K562 (cell line): ENCODE results near the gene PI4KA. TPM values are rescaled to one million over a fixed set of nuclear protein-coding genes. Genes with fewer than 3 reads are reported as not detected.

Experiments
- AFF4 ChIP-seq: sonication (generic); formaldehyde crosslinking; IDR thresholded peaks from 2 replicates; pipeline ENCODE4 v1.8.0; 2023; ENCODE audit warnings: mild to moderate bottlenecking, missing genetic modification reagents
- ARID1B ChIP-seq: fragments of 450-650 bp; IDR thresholded peaks from 2 replicates; pipeline ENCODE4 v1.6.1; 2016; ENCODE audit warnings: antibody characterized with exemption, mild to moderate bottlenecking, inconsistent platforms
- ATF3 ChIP-seq, 2 experiments: fragments of 450-650 bp in 1 of 2; sonication (generic) in 1 of 2; formaldehyde crosslinking in 1 of 2; IDR thresholded peaks in 1 of 2; conservative IDR thresholded peaks in 1 of 2; 2 replicates each; pipeline versions ENCODE4 v1.6.1 to v1.8.1; 2016 to 2023; ENCODE audit warnings: mild to moderate bottlenecking in 2 of 2, moderate library complexity in 2 of 2, inconsistent platforms in 1 of 2, missing genetic modification reagents in 1 of 2
- ESRRB ChIP-seq: fragments of 250-450 bp; sonication (Bioruptor Pico); IDR thresholded peaks from 2 replicates; pipeline ENCODE4 v1.5.0; 2020; ENCODE audit warnings: mild to moderate bottlenecking, moderate library complexity, borderline replicate concordance
- GATAD2A ChIP-seq: fragments of 450-650 bp; IDR thresholded peaks from 2 replicates; pipeline ENCODE4 v1.6.1; 2017
- HINFP ChIP-seq: fragments of 450-650 bp; conservative IDR thresholded peaks from 2 replicates; pipeline ENCODE4 v1.6.1; 2016; ENCODE audit warnings: missing genetic modification characterization, low read depth, mild to moderate bottlenecking, control low read depth, missing compliant biosample characterization
- HIVEP1 ChIP-seq: fragments of 250-450 bp; sonication (Bioruptor Pico); IDR thresholded peaks from 2 replicates; pipeline ENCODE4 v1.4.0; 2020; ENCODE audit warnings: mild to moderate bottlenecking
- KDM1A ChIP-seq, 2 experiments: fragments of 450-650 bp; IDR thresholded peaks; 2 replicates each; pipeline ENCODE4 v1.6.1; 2016; ENCODE audit warnings: mild to moderate bottlenecking in 2 of 2
- NFRKB ChIP-seq: fragments of 450-650 bp; IDR thresholded peaks from 2 replicates; pipeline ENCODE4 v1.6.1; 2016; ENCODE audit warnings: low read depth
- OTX1 ChIP-seq: fragments of 450-650 bp; formaldehyde crosslinking; IDR thresholded peaks from 2 replicates; pipeline ENCODE4 v1.4.0; 2022; ENCODE audit warnings: mild to moderate bottlenecking
- PHF8 ChIP-seq: fragments of 200-600 bp; sonication (generic); IDR thresholded peaks from 2 replicates; pipeline ENCODE4 v1.6.1; 2012; ENCODE audit warnings: mixed run types, mild to moderate bottlenecking, inconsistent platforms, low read length, moderate library complexity, borderline replicate concordance
- RBFOX2 ChIP-seq: fragments of 200-400 bp; formaldehyde crosslinking; IDR thresholded peaks from 2 replicates; pipeline ENCODE4 v1.6.1; 2017; ENCODE audit warnings: low read depth, mild to moderate bottlenecking, low read length, moderate library complexity
- SMAD4 ChIP-seq: fragments of 250-450 bp; sonication (Bioruptor Pico); conservative IDR thresholded peaks from 2 replicates; pipeline ENCODE4 v1.8.0; 2021; ENCODE audit warnings: inconsistent platforms, mild to moderate bottlenecking, moderate library complexity
- TCF3 ChIP-seq: sonication (generic); formaldehyde crosslinking; IDR thresholded peaks from 2 replicates; pipeline ENCODE4 v1.4.0; 2020; ENCODE audit warnings: mild to moderate bottlenecking, missing genetic modification reagents
- TFAP4 ChIP-seq: sonication (generic); formaldehyde crosslinking; IDR thresholded peaks from 2 replicates; pipeline ENCODE4 v1.8.0; 2022; ENCODE audit warnings: missing genetic modification reagents, mild to moderate bottlenecking, moderate library complexity, borderline replicate concordance
- THRB ChIP-seq: fragments of 450-650 bp; formaldehyde crosslinking; conservative IDR thresholded peaks from 2 replicates; pipeline ENCODE4 v1.4.0; 2022; ENCODE audit warnings: mild to moderate bottlenecking, missing genetic modification characterization
- ZBTB7A ChIP-seq: IDR thresholded peaks from 2 replicates; pipeline ENCODE4 v1.6.1; 2011; ENCODE audit warnings: low read depth, mild to moderate bottlenecking, low read length, moderate library complexity, borderline replicate concordance; ENCODE audit not compliant: control insufficient read depth
- ZNF124 ChIP-seq: sonication (generic); formaldehyde crosslinking; IDR thresholded peaks from 2 replicates; pipeline ENCODE4 v1.8.1; 2022; ENCODE audit warnings: missing genetic modification reagents
- ZNF133 ChIP-seq: fragments of 250-450 bp; sonication (Bioruptor Pico); IDR thresholded peaks from 2 replicates; pipeline ENCODE4 v1.4.0; 2020; ENCODE audit warnings: mild to moderate bottlenecking
- ZNF311 ChIP-seq: fragments of 250-450 bp; sonication (Bioruptor Pico); IDR thresholded peaks from 2 replicates; pipeline ENCODE4 v1.4.0; 2020; ENCODE audit warnings: mild to moderate bottlenecking, moderate library complexity
- ZNF41 ChIP-seq: fragments of 250-450 bp; sonication (Bioruptor Pico); conservative IDR thresholded peaks from 2 replicates; pipeline ENCODE4 v1.4.0; 2020; ENCODE audit warnings: mild to moderate bottlenecking
- polyA plus RNA-seq, 8 experiments: library from polyadenylated mRNA; depleted of rRNA in 4 of 8; stranded (reverse) in 5 of 8; unstranded in 3 of 8; fragments of >200 nt; fragmentation: Nextera tagmentation in 2 of 8; fragmentation: Illumina TruSeq in 1 of 8; extraction: Ambion mirVana in 2 of 8; extraction: Trizol in 1 of 8; gene quantifications; 2 replicates each; pipeline versions ENCODE4 v1.2.1 to v1.2.3, GENCODE V29; 2011 to 2014; ENCODE audit warnings: inconsistent platforms in 1 of 8, missing spikeins in 1 of 8
- total RNA-seq, 7 experiments: library from RNA; depleted of rRNA in 6 of 7; stranded (reverse); fragments of >200 nt in 6 of 7; fragmentation: Illumina TruSeq in 2 of 7; extraction: Trizol in 2 of 7; gene quantifications; 2 replicates each; pipeline versions ENCODE4 v1.2.1 to v1.2.3, GENCODE V29; 2011 to 2021; ENCODE audit warnings: low replicate concordance in 1 of 7

Gene PI4KA
- total and polyA plus RNA-seq, 9 of the 15 experiments (the other 6 are each of a cell fraction or from before 2014, with no cell fraction given) = 7.3 to 187 (median 84.7) TPM

GRCh38 chr22:20869234-20869633 lies 10.6 kb upstream of the PI4KA start (continued):
- TF ChIP-seq GATAD2A (no peak), ZBTB7A (no peak), ZNF311 (CRISPR knock-in tag) (peak; percentile 57; the same call in 1 of the 2 replicates), AFF4 (CRISPR knock-in tag) (no peak), TCF3 (CRISPR knock-in tag) (no peak), SMAD4 (no peak), HIVEP1 (CRISPR knock-in tag) (peak; percentile 5; the same call in 1 of the 2 replicates), ZNF133 (CRISPR knock-in tag) (peak; percentile 81; the same call in 1 of the 2 replicates), HINFP (tag) (no peak), ATF3 (IDR thresholded peaks at IDR 0.05) (no peak), ATF3 (CRISPR knock-in tag; conservative IDR thresholded peaks at IDR 0.05) (no peak), ZNF41 (CRISPR knock-in tag) (0 out of 2 replicates have a peak, but pooled peaks have one; percentile 21), PHF8 (no peak), ARID1B (no peak), ESRRB (no peak), RBFOX2 (no peak), TFAP4 (no peak), THRB (0 out of 2 replicates have a peak, but pooled peaks have one; percentile 50), KDM1A (IDR thresholded peaks at IDR 0.05) (no peak), NFRKB (no peak), OTX1 (CRISPR knock-in tag) (no peak), ZNF124 (no peak)
